GM12865 (cell line): ENCODE data around the gene GPR135.

ENCODE experiments used
- DNase-seq: peaks from one replicate; pipeline ENCODE4 v3.0.0; 2010; ENCODE audit warnings: low read depth
- H3K4me3 ChIP-seq: 2 replicates; pipeline ENCODE4 v1.5.1; 2011; ENCODE audit warnings: mild to moderate bottlenecking, low read depth, low read length, control low read depth
- TF ChIP-seq, protein P1 (sequence below): IDR thresholded peaks from 2 replicates; pipeline ENCODE4 v1.5.1; 2011; ENCODE audit warnings: low read length, control low read depth, low read depth, inconsistent platforms; ENCODE audit not compliant: insufficient read depth; ENCODE audit errors: missing control alignments

GPR135 gene

GRCh38 chr14:59439256-59439965 lies 25.8 kb downstream of the GPR135 start:
- DNase-seq, result no peak
- TF ChIP-seq, protein P1, sequence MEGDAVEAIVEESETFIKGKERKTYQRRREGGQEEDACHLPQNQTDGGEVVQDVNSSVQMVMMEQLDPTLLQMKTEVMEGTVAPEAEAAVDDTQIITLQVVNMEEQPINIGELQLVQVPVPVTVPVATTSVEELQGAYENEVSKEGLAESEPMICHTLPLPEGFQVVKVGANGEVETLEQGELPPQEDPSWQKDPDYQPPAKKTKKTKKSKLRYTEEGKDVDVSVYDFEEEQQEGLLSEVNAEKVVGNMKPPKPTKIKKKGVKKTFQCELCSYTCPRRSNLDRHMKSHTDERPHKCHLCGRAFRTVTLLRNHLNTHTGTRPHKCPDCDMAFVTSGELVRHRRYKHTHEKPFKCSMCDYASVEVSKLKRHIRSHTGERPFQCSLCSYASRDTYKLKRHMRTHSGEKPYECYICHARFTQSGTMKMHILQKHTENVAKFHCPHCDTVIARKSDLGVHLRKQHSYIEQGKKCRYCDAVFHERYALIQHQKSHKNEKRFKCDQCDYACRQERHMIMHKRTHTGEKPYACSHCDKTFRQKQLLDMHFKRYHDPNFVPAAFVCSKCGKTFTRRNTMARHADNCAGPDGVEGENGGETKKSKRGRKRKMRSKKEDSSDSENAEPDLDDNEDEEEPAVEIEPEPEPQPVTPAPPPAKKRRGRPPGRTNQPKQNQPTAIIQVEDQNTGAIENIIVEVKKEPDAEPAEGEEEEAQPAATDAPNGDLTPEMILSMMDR, result no peak
- no peak overlapping the region for H3K4me3 ChIP-seq

DNA sequence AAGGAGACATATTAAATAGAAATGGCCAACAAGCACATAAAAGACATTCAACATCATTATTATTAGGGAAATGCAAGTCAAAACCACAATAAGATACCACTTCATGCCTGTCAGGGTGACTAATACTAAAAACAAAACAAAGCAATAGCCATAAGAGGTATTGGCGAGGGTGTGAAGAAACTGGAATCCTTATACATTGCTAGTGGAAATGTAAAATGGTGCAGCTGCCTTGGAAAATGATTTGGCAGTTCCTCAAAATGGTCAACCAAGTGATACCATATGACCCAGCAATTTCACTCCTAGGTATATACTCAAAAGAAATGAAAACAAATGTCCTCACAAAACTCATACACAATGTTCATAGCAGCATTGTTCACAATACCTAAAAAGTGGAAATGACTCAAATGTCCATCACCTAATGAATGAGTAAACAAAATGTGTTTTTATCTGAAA lies 27.0 kb downstream of the GPR135 start:
- TF ChIP-seq, protein P1, result no peak
- no peak overlapping the region for H3K4me3 ChIP-seq
- no peak for DNase-seq

GRCh38 chr14:59435987-59436386 lies 29.2 kb downstream of the GPR135 start:
- TF ChIP-seq, protein P1, result no peak
- no peak overlapping the region for H3K4me3 ChIP-seq
- DNase-seq, result no peak

- TF ChIP-seq, protein P1, result no peak
These were observed 30.1 kb downstream of the GPR135 start for GRCh38 chr14:59435101-59435500.

GRCh38 chr14:59429790-59430189 lies 35.4 kb downstream of the GPR135 start:
- DNase-seq, result no peak
- TF ChIP-seq, protein P1, result no peak
- H3K4me3 ChIP-seq, result no peak overlapping the region

More at GRCh38 chr14:59435101-59435500, 30.1 kb downstream of the GPR135 start:
- H3K4me3 ChIP-seq, result no peak overlapping the region
- DNase-seq, result no peak

- DNase-seq, result no peak
- H3K4me3 ChIP-seq, result no peak overlapping the region
- TF ChIP-seq, protein P1, result no peak
These were observed 36.6 kb downstream of the GPR135 start for GRCh38 chr14:59428581-59429012.
